GM23248 (cell line): Measurements from ENCODE around the gene HOXC5.

Experiments used
- EZH2 ChIP-seq: fragments of 200-600 bp; sonication (generic); IDR thresholded peaks from 2 replicates; pipeline ENCODE4 v1.6.1; 2018; ENCODE audit warnings: antibody characterized with exemption, mild to moderate bottlenecking; ENCODE audit not compliant: insufficient read depth, poor library complexity, severe bottlenecking
- EZH2phosphoT487 ChIP-seq: fragments of 200-600 bp; sonication (generic); IDR thresholded peaks from 2 replicates; pipeline ENCODE4 v1.6.1; 2018; ENCODE audit warnings: antibody characterized with exemption, moderate library complexity, mild to moderate bottlenecking, low read depth; ENCODE audit not compliant: insufficient read depth

GRCh38 chr12:54051026-54051842 is 18.4 kb downstream of the HOXC5 start:
- TF ChIP-seq EZH2phosphoT487: no peak
- no peak for TF ChIP-seq EZH2
